Left lobe of liver (tissue), 2 donors: ENCODE data around the gene AIRE. TPM values are rescaled to one million over a fixed set of nuclear protein-coding genes. Genes with fewer than 3 reads are reported as not detected.
"Not testable (repeated sequence)": the region's sequence is repeated elsewhere in the genome, so short reads cannot be mapped to it uniquely, and the experiment has no call there.

Source experiments
- ATAC-seq: fragments of 200-7000 bp; cut with Tn5 transposase; one replicate; pipeline ENCODE4 v1.9.1; 2020; ENCODE audit warnings: mild to moderate bottlenecking, moderate library complexity
- DNase-seq: peaks from one replicate; pipeline ENCODE4 v3.0.0-alpha.2; 2020; ENCODE audit warnings: low spot score
- total RNA-seq: library from RNA; stranded (reverse); gene quantifications from one replicate; pipeline ENCODE4 v1.2.1, GENCODE V29; 2021
- donor health status: DM: no; HTN: no; CAD: no; lungs with moderate emphysema.
- donor health status: DM: no; HTN: yes; CAD: no.

The AIRE gene
- not detected for total RNA-seq

GRCh38 chr21:44285138-44285992 is at the start of gene AIRE:
AIRE (plus strand) TSS chr21:44285876; CDS start chr21:44286007, 131 bp downstream.
- no peak for ATAC-seq
- no peak for DNase-seq

- DNase-seq: not testable (repeated sequence)
- ATAC-seq: peak; percentile 71
These were observed 45.3 kb upstream of the AIRE start for GRCh38 chr21:44240353-44240752.

GRCh38 chr21:44240842-44241241 is 44.8 kb upstream of the AIRE start, which contains the start of gene ICOSLG:
ICOSLG (minus strand) TSS chr21:44240943; CDS start chr21:44240817, 126 bp downstream.
- not testable (repeated sequence) for DNase-seq
- ATAC-seq: peak; percentile 90

GRCh38 chr21:44241281-44241680 is 44.4 kb upstream of the AIRE start:
- ATAC-seq: peak; percentile 57

GRCh38 chr21:44243980-44244379 is 41.7 kb upstream of the AIRE start:
- not testable (repeated sequence) for ATAC-seq

More at GRCh38 chr21:44241281-44241680, 44.4 kb upstream of the AIRE start:
- DNase-seq: not testable (repeated sequence)

GRCh38 chr21:44247904-44248303 is 37.8 kb upstream of the AIRE start:
- not testable (repeated sequence) for DNase-seq, ATAC-seq

More at GRCh38 chr21:44243980-44244379, 41.7 kb upstream of the AIRE start:
- not testable (repeated sequence) for DNase-seq

GRCh38 chr21:44249204-44250037 is 36.3 kb upstream of the AIRE start:
- peak; percentile 79 for ATAC-seq
- DNase-seq: not testable (repeated sequence)

GRCh38 chr21:44253832-44254710 is 31.6 kb upstream of the AIRE start:
- DNase-seq: no peak
- ATAC-seq: no peak

GRCh38 chr21:44255511-44255981 is 30.1 kb upstream of the AIRE start:
- no peak for DNase-seq
- ATAC-seq: no peak

- no peak for DNase-seq
These were observed 27.5 kb upstream of the AIRE start for GRCh38 chr21:44258056-44258725.

GRCh38 chr21:44259082-44259705 is 26.5 kb upstream of the AIRE start:
- ATAC-seq (no peak), DNase-seq (no peak)

More at GRCh38 chr21:44258056-44258725, 27.5 kb upstream of the AIRE start:
- ATAC-seq: no peak

- DNase-seq: no peak
These were observed 25.6 kb upstream of the AIRE start for GRCh38 chr21:44260066-44260465.

GRCh38 chr21:44260791-44261631 is 24.7 kb upstream of the AIRE start:
- DNase-seq: no peak
- no peak for ATAC-seq

More at GRCh38 chr21:44260066-44260465, 25.6 kb upstream of the AIRE start:
- ATAC-seq: no peak

- ATAC-seq (no peak), DNase-seq (no peak)
These were observed 23.9 kb upstream of the AIRE start, which contains the start of gene DNMT3L for GRCh38 chr21:44261675-44262295. DNMT3L (minus strand) TSS chr21:44261897; CDS start chr21:44261259, 638 bp downstream.

GRCh38 chr21:44262338-44263056 is 23.2 kb upstream of the AIRE start:
- no peak for DNase-seq

GRCh38 chr21:44263221-44263760 is 22.4 kb upstream of the AIRE start:
- DNase-seq: no peak

More at GRCh38 chr21:44262338-44263056, 23.2 kb upstream of the AIRE start:
- ATAC-seq: no peak

GRCh38 chr21:44263768-44264167 is 21.9 kb upstream of the AIRE start:
- DNase-seq (no peak), ATAC-seq (no peak)

More at GRCh38 chr21:44263221-44263760, 22.4 kb upstream of the AIRE start:
- no peak for ATAC-seq
